ENCODE data around the gene IL2RG. TPM values are rescaled to one million over a fixed set of nuclear protein-coding genes. Genes with fewer than 3 reads are reported as not detected.

IL2RG gene
- total RNA-seq, 1 donor from 2014 or later: 261 TPM

DNA sequence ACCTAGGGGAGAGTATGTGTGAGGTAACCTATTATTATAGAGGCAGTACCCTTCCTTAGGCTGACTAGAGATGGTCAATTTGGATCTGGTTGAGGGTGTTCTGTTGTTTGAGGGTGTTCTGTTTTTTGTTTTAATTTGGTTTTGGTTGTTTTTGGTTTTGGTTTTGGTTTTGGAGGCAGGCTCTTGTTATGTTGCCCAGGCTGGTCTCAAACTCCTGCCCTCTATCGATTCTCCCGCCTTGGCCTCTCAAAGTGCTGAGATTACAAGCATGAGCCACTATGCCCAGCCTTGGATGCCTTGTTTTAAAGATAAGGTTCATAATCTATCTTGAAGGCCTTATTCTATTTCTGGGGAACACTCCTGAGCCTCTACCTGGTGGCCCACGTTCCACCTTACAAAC lies 5.7 kb downstream of the IL2RG start:
- no peaks in the 10 kb centered on the region for H3K27me3 Mint-ChIP-seq
- H3K27ac Mint-ChIP-seq: peak overlapping the region; percentile 76
- no peak for ATAC-seq (ENCODE audit: low read depth)
- peaks cover 50% of the 10 kb centered on the region for H3K36me3 Mint-ChIP-seq (ENCODE audit: low read depth)
- POLR2A ChIA-PET: interaction anchor here (0.7 to 8.2 kb wide), 6 partner anchors 8 to 514 kb away, joined by 3 to 89 read pairs (median 4); partner anchors contain the start of gene MED12
- no peak for TF ChIP-seq CTCF (IDR thresholded peaks at IDR 0.05)
- intact Hi-C loops (cut with micrococcal nuclease): no loop called here
- no peak for DNase-seq
- H3K4me3 Mint-ChIP-seq: peak overlapping the region; percentile 4
- no peaks in the 10 kb centered on the region for H3K9me3 Mint-ChIP-seq
- peaks cover 74% of the 10 kb centered on the region for H3K4me1 Mint-ChIP-seq
- CTCF ChIA-PET: interaction anchor here (1.0 kb wide), 1 partner anchor 12 kb away, joined by 3 read pairs; no protein-coding TSS in a partner anchor

DNA sequence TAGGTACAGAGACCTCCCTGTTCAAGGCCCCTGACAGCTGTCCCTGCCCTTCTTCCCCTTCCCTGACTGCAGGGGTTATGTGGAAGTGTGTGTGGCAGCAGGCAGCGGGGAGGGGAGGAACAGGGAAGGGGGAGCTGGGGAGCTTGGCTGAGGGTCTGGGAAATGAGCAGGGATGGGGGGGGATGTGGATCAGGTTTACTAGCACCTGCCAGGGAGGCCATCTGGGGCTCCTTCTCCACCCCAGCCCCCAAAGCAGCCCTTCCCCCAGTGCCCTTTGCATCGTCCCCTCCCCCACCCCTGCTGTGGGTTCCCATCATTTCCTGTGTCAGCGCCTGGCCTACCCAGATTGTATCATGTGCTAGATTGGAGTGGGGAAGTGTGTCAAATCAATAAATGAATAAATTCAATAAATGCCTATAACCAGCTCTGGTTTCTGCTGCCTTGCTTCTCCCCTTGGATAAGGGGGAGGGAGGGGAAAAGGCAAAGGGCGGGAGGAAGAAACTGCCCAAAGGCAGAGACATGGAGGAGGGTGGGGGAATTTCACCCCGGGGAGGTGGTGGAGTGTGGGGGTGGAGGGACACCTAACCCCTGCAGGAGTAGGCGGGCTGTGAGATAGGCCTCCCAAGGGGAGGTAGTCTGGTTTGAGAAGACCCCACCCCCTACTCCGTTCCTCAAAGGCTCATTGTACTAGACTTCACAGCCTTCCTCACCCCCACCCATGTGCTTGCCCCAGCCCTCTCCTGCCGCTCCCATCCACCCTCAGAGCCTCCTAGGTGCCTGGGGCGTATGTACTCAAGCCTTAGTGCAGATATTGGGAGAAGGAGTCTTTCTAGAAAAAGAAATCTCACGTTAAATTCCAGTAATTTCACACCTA lies 8.0 kb downstream of the IL2RG start:
- peak overlapping the region; percentile 62 for H3K4me3 Mint-ChIP-seq
- intact Hi-C loops (cut with micrococcal nuclease): loop anchor here (1.0 kb wide), 2 partner anchors 8 to 15 kb away; partner anchors contain the start of genes IL2RG and MED12
- DNase-seq (no peak), ATAC-seq (ENCODE audit: low read depth) (peak; percentile 82)
- POLR2A ChIA-PET: interaction anchor here (0.9 to 8.2 kb wide), 6 partner anchors 8 to 48 kb away, joined by 3 to 89 read pairs (median 8); partner anchors contain the start of genes IL2RG, MED12 and SNX12
- TF ChIP-seq CTCF (IDR thresholded peaks at IDR 0.05): no peak
- H3K4me1 Mint-ChIP-seq: peaks cover 56% of the 10 kb centered on the region
- no peaks in the 10 kb centered on the region for H3K27me3 Mint-ChIP-seq
- H3K9me3 Mint-ChIP-seq: no peaks in the 10 kb centered on the region
- CTCF ChIA-PET: interaction anchor here (2.0 kb wide), 1 partner anchor 15 kb away, joined by 7 read pairs; the partner anchor contains the start of gene MED12
- H3K27ac Mint-ChIP-seq: peak overlapping the region; percentile 83
- H3K36me3 Mint-ChIP-seq (ENCODE audit: low read depth): peaks cover 30% of the 10 kb centered on the region

- TF ChIP-seq CTCF (IDR thresholded peaks at IDR 0.05): no peak
- H3K4me3 Mint-ChIP-seq: no peak overlapping the region
- H3K9me3 Mint-ChIP-seq: no peaks in the 10 kb centered on the region
- peaks cover 19% of the 10 kb centered on the region for H3K36me3 Mint-ChIP-seq (ENCODE audit: low read depth)
- H3K27ac Mint-ChIP-seq: peak overlapping the region; percentile 83
- DNase-seq: no peak
- no peak for ATAC-seq (ENCODE audit: low read depth)
- intact Hi-C loops (cut with micrococcal nuclease): no loop called here
- H3K4me1 Mint-ChIP-seq: peaks cover 51% of the 10 kb centered on the region
- ChIA-PET CTCF (interaction anchor here (2.0 to 4.1 kb wide), 3 partner anchors 9 to 28 kb away, joined by 7 to 32 read pairs (median 17); partner anchors contain the start of genes IL2RG and MED12), POLR2A (interaction anchor here (0.7 to 8.2 kb wide), 5 partner anchors 9 to 79 kb away, joined by 3 to 89 read pairs (median 4); partner anchors contain the start of genes IL2RG, MED12 and SNX12)
- no peaks in the 10 kb centered on the region for H3K27me3 Mint-ChIP-seq
These were observed 9.1 kb downstream of the IL2RG start for GRCh38 chrX:71102292-71102691.

GRCh38 chrX:71100581-71101505 lies 10.5 kb downstream of the IL2RG start:
- TF ChIP-seq CTCF (IDR thresholded peaks at IDR 0.05): no peak
- Mint-ChIP-seq H3K9me3 (no peaks in the 10 kb centered on the region), H3K27me3 (no peaks in the 10 kb centered on the region), H3K27ac (no peak overlapping the region), H3K4me1 (peaks cover 48% of the 10 kb centered on the region), H3K36me3 (ENCODE audit: low read depth) (peaks cover 7% of the 10 kb centered on the region), H3K4me3 (no peak overlapping the region)
- CTCF ChIA-PET: interaction anchor here (1.0 to 4.1 kb wide), 5 partner anchors 10 to 78 kb away, joined by 3 to 32 read pairs (median 4); partner anchors contain the start of gene IL2RG
- DNase-seq: no peak
- no peak for ATAC-seq (ENCODE audit: low read depth)
- POLR2A ChIA-PET: interaction anchor here (0.7 to 8.2 kb wide), 5 partner anchors 10 to 183 kb away, joined by 3 to 89 read pairs (median 7); partner anchors contain the start of genes IL2RG, MED12 and NONO
- intact Hi-C loops (cut with micrococcal nuclease): no loop called here
